ENCODE data around the gene TRABD2B. TPM values are rescaled to one million over a fixed set of nuclear protein-coding genes. Genes with fewer than 3 reads are reported as not detected.

TRABD2B gene
- total RNA-seq, 1 donor from 2014 or later, result 6.7 TPM

DNA sequence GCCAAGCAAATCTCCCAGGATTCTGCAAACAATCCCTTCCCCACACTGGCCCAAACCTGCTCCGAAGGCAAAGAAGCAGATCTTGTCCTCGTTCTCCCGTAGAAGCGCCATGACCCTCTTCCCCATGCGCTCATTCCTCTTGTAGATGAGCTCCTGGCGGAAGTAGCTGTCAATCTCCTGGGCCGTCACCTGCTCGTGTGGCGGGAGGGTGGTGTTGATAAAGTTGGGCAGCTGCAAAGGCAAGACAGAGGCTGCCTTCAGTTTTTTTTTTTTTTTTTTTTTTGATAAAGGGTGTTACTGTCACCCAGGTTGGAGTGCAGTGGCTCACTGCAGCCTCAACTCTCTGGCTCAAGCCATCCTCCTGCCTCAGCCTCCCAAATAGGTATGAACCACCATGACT, 202.7 kb downstream of the TRABD2B start:
- H3K9me3 Mint-ChIP-seq, result peaks cover 9% of the 10 kb centered on the region
- TF ChIP-seq, protein P1, sequence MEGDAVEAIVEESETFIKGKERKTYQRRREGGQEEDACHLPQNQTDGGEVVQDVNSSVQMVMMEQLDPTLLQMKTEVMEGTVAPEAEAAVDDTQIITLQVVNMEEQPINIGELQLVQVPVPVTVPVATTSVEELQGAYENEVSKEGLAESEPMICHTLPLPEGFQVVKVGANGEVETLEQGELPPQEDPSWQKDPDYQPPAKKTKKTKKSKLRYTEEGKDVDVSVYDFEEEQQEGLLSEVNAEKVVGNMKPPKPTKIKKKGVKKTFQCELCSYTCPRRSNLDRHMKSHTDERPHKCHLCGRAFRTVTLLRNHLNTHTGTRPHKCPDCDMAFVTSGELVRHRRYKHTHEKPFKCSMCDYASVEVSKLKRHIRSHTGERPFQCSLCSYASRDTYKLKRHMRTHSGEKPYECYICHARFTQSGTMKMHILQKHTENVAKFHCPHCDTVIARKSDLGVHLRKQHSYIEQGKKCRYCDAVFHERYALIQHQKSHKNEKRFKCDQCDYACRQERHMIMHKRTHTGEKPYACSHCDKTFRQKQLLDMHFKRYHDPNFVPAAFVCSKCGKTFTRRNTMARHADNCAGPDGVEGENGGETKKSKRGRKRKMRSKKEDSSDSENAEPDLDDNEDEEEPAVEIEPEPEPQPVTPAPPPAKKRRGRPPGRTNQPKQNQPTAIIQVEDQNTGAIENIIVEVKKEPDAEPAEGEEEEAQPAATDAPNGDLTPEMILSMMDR (conservative IDR thresholded peaks at IDR 0.05), result no peak
- no peak for DNase-seq (ENCODE audit: extremely low spot score, unreplicated experiment)

DNA sequence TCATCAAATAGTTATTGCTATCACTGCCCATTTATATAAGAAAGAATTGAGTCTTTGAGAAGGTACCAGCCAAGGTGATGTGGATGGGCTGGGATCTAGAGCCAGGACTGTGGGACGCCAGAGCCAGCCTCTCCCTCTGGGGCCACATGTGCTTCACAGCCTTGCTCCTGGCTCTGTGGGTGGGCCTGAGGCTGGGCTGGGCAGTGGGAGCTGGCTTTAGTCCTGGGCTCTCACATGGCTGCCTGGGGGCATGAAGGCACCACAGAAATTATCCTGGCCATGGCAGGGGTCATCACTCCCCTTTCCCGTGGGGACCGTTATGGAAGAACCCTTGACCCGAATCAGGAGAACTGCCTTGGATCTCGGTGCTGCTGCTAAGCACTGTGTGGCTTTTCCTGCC, 203.1 kb downstream of the TRABD2B start:
- H3K4me3 Mint-ChIP-seq, result no peak overlapping the region
- H3K9me3 Mint-ChIP-seq, result peaks cover 9% of the 10 kb centered on the region
- TF ChIP-seq, protein P1 (conservative IDR thresholded peaks at IDR 0.05), result no peak
- H3K4me1 Mint-ChIP-seq (ENCODE audit: unreplicated experiment), result peaks cover 10% of the 10 kb centered on the region
- H3K27ac Mint-ChIP-seq, result no peak overlapping the region
- peaks cover 5% of the 10 kb centered on the region for H3K27me3 Mint-ChIP-seq
- no peak for DNase-seq (ENCODE audit: extremely low spot score, unreplicated experiment)
- peaks cover 6% of the 10 kb centered on the region for H3K36me3 Mint-ChIP-seq

More for the DNA sequence above, 202.7 kb downstream of the TRABD2B start:
- H3K36me3 Mint-ChIP-seq, result peaks cover 8% of the 10 kb centered on the region
- H3K4me3 Mint-ChIP-seq, result no peak overlapping the region
- H3K27ac Mint-ChIP-seq, result no peak overlapping the region
- peaks cover 2% of the 10 kb centered on the region for H3K27me3 Mint-ChIP-seq
- peaks cover 10% of the 10 kb centered on the region for H3K4me1 Mint-ChIP-seq (ENCODE audit: unreplicated experiment)

DNA sequence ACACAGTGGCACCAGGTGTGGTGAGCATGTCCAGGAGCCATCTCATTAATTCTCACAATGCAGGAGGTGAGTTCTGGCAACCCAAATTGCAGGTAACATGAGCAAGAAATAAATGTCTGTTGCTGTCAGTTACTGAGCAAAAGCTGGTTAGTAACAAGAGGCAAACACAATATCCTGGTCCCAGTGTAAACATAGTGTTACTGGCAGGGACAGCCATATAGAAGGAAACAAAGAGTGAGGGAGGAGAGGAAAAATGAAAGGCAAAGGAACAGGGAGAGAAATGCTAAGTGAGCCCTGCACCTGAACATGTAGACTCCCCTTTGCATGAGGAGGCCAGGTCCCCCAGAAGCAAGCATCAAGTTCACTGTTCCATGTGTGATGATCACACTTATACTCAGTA, 203.6 kb downstream of the TRABD2B start:
- TF ChIP-seq, protein P1 (conservative IDR thresholded peaks at IDR 0.05), result no peak
- DNase-seq (ENCODE audit: extremely low spot score, unreplicated experiment), result no peak
- Mint-ChIP-seq H3K4me3 (no peak overlapping the region), H3K27ac (no peak overlapping the region), H3K4me1 (ENCODE audit: unreplicated experiment) (peaks cover 11% of the 10 kb centered on the region), H3K27me3 (peaks cover 5% of the 10 kb centered on the region), H3K9me3 (peaks cover 9% of the 10 kb centered on the region), H3K36me3 (peaks cover 6% of the 10 kb centered on the region)

DNA sequence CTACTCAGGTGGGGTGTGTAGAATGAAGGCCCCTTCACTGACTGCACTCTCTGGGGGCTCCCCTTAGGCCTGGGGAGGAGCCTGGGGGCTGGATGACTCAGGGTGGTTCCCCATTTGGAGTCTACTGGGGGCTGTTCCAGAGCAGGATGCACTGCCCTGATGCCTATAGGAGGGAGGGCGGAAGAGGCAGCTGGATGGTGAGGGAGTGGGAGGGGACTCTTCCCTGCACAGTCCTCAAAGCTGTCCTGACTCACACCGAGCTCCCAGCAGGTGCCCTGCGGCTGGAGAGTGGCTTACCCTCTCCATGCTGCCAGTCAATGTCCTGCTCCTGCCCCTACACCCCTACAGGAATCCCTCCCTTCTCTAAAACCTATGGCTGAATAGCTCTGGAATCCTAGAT, 204.4 kb downstream of the TRABD2B start:
- Mint-ChIP-seq H3K36me3 (peaks cover 4% of the 10 kb centered on the region), H3K4me3 (no peak overlapping the region), H3K27ac (no peak overlapping the region), H3K27me3 (peaks cover 5% of the 10 kb centered on the region), H3K4me1 (ENCODE audit: unreplicated experiment) (peaks cover 16% of the 10 kb centered on the region), H3K9me3 (peaks cover 9% of the 10 kb centered on the region)
- no peak for DNase-seq (ENCODE audit: extremely low spot score, unreplicated experiment)
- TF ChIP-seq, protein P1 (conservative IDR thresholded peaks at IDR 0.05), result no peak

DNA sequence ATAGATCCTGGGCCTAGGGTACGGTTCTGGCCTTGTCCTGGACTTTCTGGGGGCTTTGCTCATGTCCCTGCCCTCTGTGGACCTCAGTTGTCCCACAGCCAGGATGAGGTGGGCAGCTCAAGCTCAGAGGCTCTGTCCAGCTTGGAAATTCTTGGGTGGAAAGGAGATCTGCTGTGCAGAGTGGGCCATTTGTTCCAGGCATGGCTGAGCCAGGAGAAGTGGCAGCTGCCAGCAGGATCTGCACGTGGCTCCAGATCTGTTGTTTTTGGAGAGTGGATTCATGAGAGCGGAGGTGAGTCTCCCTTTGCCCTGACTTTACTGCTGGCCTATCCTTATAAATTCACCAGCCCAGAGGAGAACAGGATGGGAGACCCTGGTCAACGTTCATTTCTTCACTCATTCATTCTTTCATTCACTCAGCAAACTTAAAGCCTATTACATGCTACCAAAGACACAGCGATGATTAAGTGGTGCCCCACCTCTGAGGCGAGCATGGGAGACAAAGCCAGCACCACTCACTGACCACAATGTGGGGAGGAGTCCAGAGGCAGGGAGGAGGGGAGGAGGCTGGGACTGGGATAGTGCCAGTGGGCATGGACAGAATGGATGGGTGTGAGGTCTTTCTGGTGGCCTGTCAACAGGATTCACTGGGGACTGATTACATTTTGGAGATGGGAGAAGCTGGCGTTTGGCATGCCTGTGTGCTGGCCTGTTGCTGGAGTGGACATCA, 205.1 kb downstream of the TRABD2B start:
- Mint-ChIP-seq H3K27ac (no peak overlapping the region), H3K36me3 (no peaks in the 10 kb centered on the region), H3K9me3 (peaks cover 2% of the 10 kb centered on the region), H3K4me1 (ENCODE audit: unreplicated experiment) (peaks cover 9% of the 10 kb centered on the region), H3K4me3 (no peak overlapping the region), H3K27me3 (peaks cover 5% of the 10 kb centered on the region)
- TF ChIP-seq, protein P1 (conservative IDR thresholded peaks at IDR 0.05), result no peak
- DNase-seq (ENCODE audit: extremely low spot score, unreplicated experiment), result no peak

Data from type B pancreatic cell (in vitro differentiated cells).